Omental fat pad (tissue), 4 donors: ENCODE data around the gene TMEM132C. TPM values are rescaled to one million over a fixed set of nuclear protein-coding genes. Genes with fewer than 3 reads are reported as not detected.

Experiments used
- ATAC-seq: fragments of 150-250 bp; one replicate; pipeline ENCODE4 v1.9.1; 2016; ENCODE audit warnings: mild to moderate bottlenecking, moderate library complexity; ENCODE audit not compliant: low FRiP score
- DNase-seq: peaks from one replicate; pipeline ENCODE4 v3.0.0-alpha.2; 2019; ENCODE audit warnings: low spot score
- CTCF ChIP-seq, 3 donors: fragments of 450-650 bp; IDR thresholded peaks; one replicate each; pipeline ENCODE4 v1.5.1; 2016 to 2017; ENCODE audit warnings: antibody characterized with exemption in 3 of 3, mild to moderate bottlenecking in 3 of 3, moderate library complexity in 2 of 3
- total RNA-seq, 4 donors: library from RNA; depleted of rRNA; stranded (reverse); fragments of >200 nt; gene quantifications; one replicate each; pipeline ENCODE4 v1.1.0, GENCODE V29; 2016

TMEM132C gene
- total RNA-seq, 4 donors from 2014 or later: 15.6 to 109 (median 44.9) TPM

GRCh38 chr12:128606970-128607369 is 340.0 kb downstream of the TMEM132C start:
- ATAC-seq: no peak
- TF ChIP-seq CTCF (IDR thresholded peaks at IDR 0.05): no peak
- DNase-seq: no peak

- no peak for DNase-seq
- ATAC-seq: no peak
- no peak for TF ChIP-seq CTCF (IDR thresholded peaks at IDR 0.05)
Observed at GRCh38 chr12:128607641-128608040, 340.7 kb downstream of the TMEM132C start.

GRCh38 chr12:128609861-128610260 is 342.9 kb downstream of the TMEM132C start:
- DNase-seq: no peak
- no peak for TF ChIP-seq CTCF (IDR thresholded peaks at IDR 0.05)
- ATAC-seq: no peak

DNA sequence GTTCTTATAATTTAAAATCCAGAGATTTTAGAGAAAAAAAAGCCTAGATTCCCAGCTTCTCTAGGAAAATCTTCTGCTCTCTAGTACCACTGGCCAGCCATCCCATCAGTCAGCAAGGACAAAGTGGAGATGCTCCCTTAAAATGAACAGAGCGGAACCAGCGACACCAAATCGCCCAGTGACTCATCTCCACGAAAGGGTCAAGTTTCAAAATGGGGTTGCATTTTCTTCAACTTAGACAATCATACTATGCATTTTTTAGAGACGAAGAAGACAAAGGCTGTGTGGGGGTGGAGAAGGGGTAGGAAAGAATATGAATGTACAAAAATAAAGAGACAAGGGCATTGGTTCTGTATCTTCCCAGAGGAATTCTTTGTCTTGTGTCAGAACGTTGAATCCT is 344.8 kb downstream of the TMEM132C start:
- ATAC-seq (no peak), DNase-seq (no peak)
- no peak for TF ChIP-seq CTCF (IDR thresholded peaks at IDR 0.05)

DNA sequence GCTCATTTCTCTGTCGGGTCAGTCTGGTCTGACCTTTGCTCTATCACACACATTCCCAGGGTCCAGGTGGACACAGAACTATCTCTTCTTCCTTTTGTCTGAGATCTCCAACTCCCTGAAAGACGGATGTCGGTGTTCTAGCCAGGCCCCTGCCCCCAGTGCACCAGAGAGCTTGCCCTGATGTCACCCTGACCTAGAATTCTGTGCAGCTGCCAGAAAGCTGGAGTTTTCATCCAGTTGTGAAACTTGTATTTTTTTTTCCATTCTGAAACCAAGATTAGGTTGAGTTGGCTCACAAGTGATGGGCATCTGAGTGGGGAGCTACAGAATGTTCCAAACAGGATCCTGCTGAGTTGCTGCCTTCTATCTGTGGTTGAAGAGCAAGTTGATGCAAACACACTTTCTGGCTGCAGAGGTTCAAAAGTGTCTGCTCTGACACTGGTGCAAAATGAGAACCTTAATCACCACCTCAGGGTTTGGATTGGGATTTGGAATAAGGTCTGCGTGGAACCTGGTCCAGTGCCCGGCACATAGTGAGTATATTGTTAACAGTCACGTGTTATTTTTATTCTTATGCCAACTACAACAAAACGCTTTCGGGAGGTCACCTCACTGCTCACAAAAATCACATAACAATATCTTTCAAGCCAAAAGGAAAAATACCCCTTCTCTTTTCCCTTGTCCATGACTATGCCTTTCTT is 345.3 kb downstream of the TMEM132C start:
- DNase-seq (no peak), ATAC-seq (no peak)
- no peak for TF ChIP-seq CTCF (IDR thresholded peaks at IDR 0.05)

- TF ChIP-seq CTCF (IDR thresholded peaks at IDR 0.05): no peak
- ATAC-seq: no peak
- DNase-seq: no peak
Observed at GRCh38 chr12:128613837-128614590, 347.0 kb downstream of the TMEM132C start.
